ENCODE measurements around the gene WWC2. TPM values are rescaled to one million over a fixed set of nuclear protein-coding genes. Genes with fewer than 3 reads are reported as not detected.

WWC2 gene
- polyA plus RNA-seq, 2 of the 4 experiments (the other 2 are of a cell fraction): 14.9 to 26.9 TPM

- no peak for TF ChIP-seq TP53 (CRISPR knock-in tag; IDR thresholded peaks at IDR 0.05)
- no peak for TF ChIP-seq FOXS1 (CRISPR knock-in tag; IDR thresholded peaks at IDR 0.05)
- no peak for TF ChIP-seq ESRRA (IDR thresholded peaks at IDR 0.05; ENCODE audit: borderline replicate concordance, low read length)
- Histone ChIP-seq H3K4me3 (no peak overlapping the region), H3K27ac (no peak overlapping the region), H3K4me1 (peaks cover 9% of the 10 kb centered on the region; the same call in 1 of the 3 replicates), H3K4me2 (no peak overlapping the region), H3K9me3 (no peaks in the 10 kb centered on the region)
- CTCF ChIA-PET: interaction anchor here (1.2 to 13.4 kb wide), 3 partner anchors 8 to 314 kb away, joined by 5 to 168 read pairs (median 66); no protein-coding TSS in a partner anchor
- 87% methylated on average over 4 of the region's 4 CpGs for WGBS (ENCODE audit: missing lambda C conversion rate)
- FAIRE-seq: no peak
- POLR2A ChIA-PET: no interaction called here
- no peak for DNase-seq (ENCODE audit: low read depth in 1 of 2, low spot score in 1 of 2)
- ATAC-seq: no peak
Observed at GRCh38 chr4:183252959-183253358, 153.9 kb downstream of the WWC2 start.

- Histone ChIP-seq H3K27ac (no peak overlapping the region), H3K4me1 (peaks cover 9% of the 10 kb centered on the region; the same call in 1 of the 3 replicates), H3K4me2 (no peak overlapping the region), H3K4me3 (no peak overlapping the region), H3K9me3 (no peaks in the 10 kb centered on the region)
- TF ChIP-seq, protein P1, sequence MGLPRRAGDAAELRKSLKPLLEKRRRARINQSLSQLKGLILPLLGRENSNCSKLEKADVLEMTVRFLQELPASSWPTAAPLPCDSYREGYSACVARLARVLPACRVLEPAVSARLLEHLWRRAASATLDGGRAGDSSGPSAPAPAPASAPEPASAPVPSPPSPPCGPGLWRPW (IDR thresholded peaks at IDR 0.05): no peak
- TF ChIP-seq TP53 (CRISPR knock-in tag; IDR thresholded peaks at IDR 0.05) (no peak), CEBPB (IDR thresholded peaks at IDR 0.05) (no peak), NR3C1 (IDR thresholded peaks at IDR 0.05) (no peak), SMC3 (IDR thresholded peaks at IDR 0.05) (no peak), RARB (CRISPR knock-in tag; IDR thresholded peaks at IDR 0.05) (no peak), EHMT2 (IDR thresholded peaks at IDR 0.05; ENCODE audit: low read depth) (no peak), ESRRA (IDR thresholded peaks at IDR 0.05; ENCODE audit: borderline replicate concordance, low read length) (no peak), POLR2A (IDR thresholded peaks at IDR 0.05; ENCODE audit: low read length) (no peak), HOXA7 (CRISPR knock-in tag; IDR thresholded peaks at IDR 0.05) (no peak), HOXB13 (CRISPR knock-in tag; IDR thresholded peaks at IDR 0.05; ENCODE audit: low read depth) (no peak), RFX5 (IDR thresholded peaks at IDR 0.05) (no peak), RNF2 (IDR thresholded peaks at IDR 0.05; ENCODE audit: borderline replicate concordance, low read depth) (no peak)
- TF ChIP-seq, protein P2, sequence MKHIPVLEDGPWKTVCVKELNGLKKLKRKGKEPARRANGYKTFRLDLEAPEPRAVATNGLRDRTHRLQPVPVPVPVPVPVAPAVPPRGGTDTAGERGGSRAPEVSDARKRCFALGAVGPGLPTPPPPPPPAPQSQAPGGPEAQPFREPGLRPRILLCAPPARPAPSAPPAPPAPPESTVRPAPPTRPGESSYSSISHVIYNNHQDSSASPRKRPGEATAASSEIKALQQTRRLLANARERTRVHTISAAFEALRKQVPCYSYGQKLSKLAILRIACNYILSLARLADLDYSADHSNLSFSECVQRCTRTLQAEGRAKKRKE (CRISPR knock-in tag; IDR thresholded peaks at IDR 0.05; ENCODE audit: low read depth): no peak
- TF ChIP-seq, protein P3, sequence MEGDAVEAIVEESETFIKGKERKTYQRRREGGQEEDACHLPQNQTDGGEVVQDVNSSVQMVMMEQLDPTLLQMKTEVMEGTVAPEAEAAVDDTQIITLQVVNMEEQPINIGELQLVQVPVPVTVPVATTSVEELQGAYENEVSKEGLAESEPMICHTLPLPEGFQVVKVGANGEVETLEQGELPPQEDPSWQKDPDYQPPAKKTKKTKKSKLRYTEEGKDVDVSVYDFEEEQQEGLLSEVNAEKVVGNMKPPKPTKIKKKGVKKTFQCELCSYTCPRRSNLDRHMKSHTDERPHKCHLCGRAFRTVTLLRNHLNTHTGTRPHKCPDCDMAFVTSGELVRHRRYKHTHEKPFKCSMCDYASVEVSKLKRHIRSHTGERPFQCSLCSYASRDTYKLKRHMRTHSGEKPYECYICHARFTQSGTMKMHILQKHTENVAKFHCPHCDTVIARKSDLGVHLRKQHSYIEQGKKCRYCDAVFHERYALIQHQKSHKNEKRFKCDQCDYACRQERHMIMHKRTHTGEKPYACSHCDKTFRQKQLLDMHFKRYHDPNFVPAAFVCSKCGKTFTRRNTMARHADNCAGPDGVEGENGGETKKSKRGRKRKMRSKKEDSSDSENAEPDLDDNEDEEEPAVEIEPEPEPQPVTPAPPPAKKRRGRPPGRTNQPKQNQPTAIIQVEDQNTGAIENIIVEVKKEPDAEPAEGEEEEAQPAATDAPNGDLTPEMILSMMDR (IDR thresholded peaks at IDR 0.05): no peak
- ChIA-PET CTCF (interaction anchor here (1.0 to 13.4 kb wide), 4 partner anchors 8 to 316 kb away, joined by 3 to 168 read pairs (median 55); no protein-coding TSS in a partner anchor), POLR2A (interaction anchor here (1.4 kb wide), 1 partner anchor 155 kb away, joined by 4 read pairs; the partner anchor contains the start of gene WWC2)
- DNase-seq (ENCODE audit: low read depth in 1 of 2, low spot score in 1 of 2) (no peak), ATAC-seq (no peak), FAIRE-seq (no peak)
- 0% methylated on average over 1 of the region's 1 CpG for WGBS (ENCODE audit: missing lambda C conversion rate)
Observed at GRCh38 chr4:183253451-183253850, 154.4 kb downstream of the WWC2 start.

DNA sequence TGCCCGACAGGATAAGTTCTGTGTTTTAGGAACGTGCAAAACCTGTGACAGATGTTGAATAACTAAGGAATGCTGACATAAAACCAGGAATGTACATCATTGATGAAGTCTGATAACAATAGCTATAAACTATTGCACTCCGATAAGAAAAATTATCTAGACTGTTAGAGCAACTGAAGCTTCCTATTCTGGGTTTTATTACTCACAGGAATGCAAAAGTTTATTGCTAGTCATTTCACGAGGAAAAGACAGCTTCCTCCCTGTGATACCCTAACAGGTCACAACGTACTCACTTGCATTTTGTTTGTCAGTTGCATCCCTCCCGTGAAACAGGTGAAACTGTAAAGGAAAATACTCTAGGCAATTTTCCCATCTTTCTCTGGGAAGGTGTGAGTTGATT lies 155.1 kb downstream of the WWC2 start:
- no peak for FAIRE-seq
- H3K4me2 ChIP-seq: no peak overlapping the region
- no peak for ATAC-seq
- no peak overlapping the region for H3K4me3 ChIP-seq
- no peak for DNase-seq (ENCODE audit: low read depth in 1 of 2, low spot score in 1 of 2)
- TF ChIP-seq CEBPB (IDR thresholded peaks at IDR 0.05): no peak
- no peak for TF ChIP-seq EHMT2 (IDR thresholded peaks at IDR 0.05; ENCODE audit: low read depth)
- TF ChIP-seq HMGXB4 (CRISPR knock-in tag; IDR thresholded peaks at IDR 0.05; ENCODE audit: borderline replicate concordance): no peak
- no peak for TF ChIP-seq HOXA7 (CRISPR knock-in tag; IDR thresholded peaks at IDR 0.05)
- no peak for TF ChIP-seq CHD4 (IDR thresholded peaks at IDR 0.05; ENCODE audit: borderline replicate concordance)
- no peak for TF ChIP-seq CHD2 (IDR thresholded peaks at IDR 0.05; ENCODE audit: low read length, partially characterized antibody)
- TF ChIP-seq EP300 (IDR thresholded peaks at IDR 0.05): no peak
- no peak for TF ChIP-seq ZFP36 (IDR thresholded peaks at IDR 0.05; ENCODE audit: borderline replicate concordance, partially characterized antibody)
- TF ChIP-seq, protein P4, sequence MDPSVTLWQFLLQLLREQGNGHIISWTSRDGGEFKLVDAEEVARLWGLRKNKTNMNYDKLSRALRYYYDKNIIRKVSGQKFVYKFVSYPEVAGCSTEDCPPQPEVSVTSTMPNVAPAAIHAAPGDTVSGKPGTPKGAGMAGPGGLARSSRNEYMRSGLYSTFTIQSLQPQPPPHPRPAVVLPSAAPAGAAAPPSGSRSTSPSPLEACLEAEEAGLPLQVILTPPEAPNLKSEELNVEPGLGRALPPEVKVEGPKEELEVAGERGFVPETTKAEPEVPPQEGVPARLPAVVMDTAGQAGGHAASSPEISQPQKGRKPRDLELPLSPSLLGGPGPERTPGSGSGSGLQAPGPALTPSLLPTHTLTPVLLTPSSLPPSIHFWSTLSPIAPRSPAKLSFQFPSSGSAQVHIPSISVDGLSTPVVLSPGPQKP (IDR thresholded peaks at IDR 0.05; ENCODE audit: low read depth, low read length): no peak
- TF ChIP-seq MAX (IDR thresholded peaks at IDR 0.05): no peak
- TF ChIP-seq SMC3 (IDR thresholded peaks at IDR 0.05): no peak
- TF ChIP-seq, protein P5, sequence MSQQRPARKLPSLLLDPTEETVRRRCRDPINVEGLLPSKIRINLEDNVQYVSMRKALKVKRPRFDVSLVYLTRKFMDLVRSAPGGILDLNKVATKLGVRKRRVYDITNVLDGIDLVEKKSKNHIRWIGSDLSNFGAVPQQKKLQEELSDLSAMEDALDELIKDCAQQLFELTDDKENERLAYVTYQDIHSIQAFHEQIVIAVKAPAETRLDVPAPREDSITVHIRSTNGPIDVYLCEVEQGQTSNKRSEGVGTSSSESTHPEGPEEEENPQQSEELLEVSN (IDR thresholded peaks at IDR 0.05; ENCODE audit: borderline replicate concordance, low read depth): no peak
- TF ChIP-seq, protein P1 (IDR thresholded peaks at IDR 0.05): no peak
- WGBS (ENCODE audit: missing lambda C conversion rate): 87% methylated on average over 6 of the region's 6 CpGs
- ChIA-PET POLR2A (interaction anchor here (1.4 kb wide), 1 partner anchor 155 kb away, joined by 4 read pairs; the partner anchor contains the start of gene WWC2), CTCF (interaction anchor here (1.0 to 13.4 kb wide), 4 partner anchors 7 to 316 kb away, joined by 3 to 168 read pairs (median 55); no protein-coding TSS in a partner anchor)
- H3K27ac ChIP-seq: no peak overlapping the region
- H3K4me1 ChIP-seq: peaks cover 9% of the 10 kb centered on the region; the same call in 1 of the 3 replicates
- H3K9me3 ChIP-seq: no peaks in the 10 kb centered on the region

All from A549 (cell line).